ENCODE results near the gene AGBL3.

DNA sequence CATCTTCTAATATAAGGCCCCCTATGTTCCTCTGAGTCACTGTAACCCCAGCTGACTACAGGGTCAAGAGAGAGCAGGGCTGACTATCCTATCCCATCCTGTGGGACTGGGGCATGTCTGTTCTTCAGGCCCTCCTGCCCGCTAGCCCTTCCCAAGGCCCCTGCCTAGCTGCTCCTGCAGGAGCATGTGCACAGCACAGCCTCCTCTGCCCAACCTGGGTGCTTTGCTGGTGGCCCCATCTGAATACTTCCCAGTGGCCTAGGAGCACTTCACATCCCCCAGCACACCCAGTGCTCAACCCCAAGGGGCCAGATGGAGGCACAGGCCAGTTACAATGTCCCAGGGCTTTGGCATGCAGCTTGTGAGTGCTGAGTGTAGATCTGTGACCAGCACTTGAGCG, 37.3 kb downstream of the AGBL3 start:
- no peak for TF ChIP-seq POLR2AphosphoS5 (IDR thresholded peaks at IDR 0.05; ENCODE audit: borderline replicate concordance, low read depth, low read length)
- no peak for TF ChIP-seq EZH2 (IDR thresholded peaks at IDR 0.05)

Measured in SK-N-MC (cell line).